ENCODE results near the gene CPNE6. TPM values are rescaled to one million over a fixed set of nuclear protein-coding genes. Genes with fewer than 3 reads are reported as not detected.

CPNE6 gene
- total and polyA plus RNA-seq, 2 of the 13 experiments (the other 11 are each of a cell fraction or from before 2014, with no cell fraction given) = not detected

DNA sequence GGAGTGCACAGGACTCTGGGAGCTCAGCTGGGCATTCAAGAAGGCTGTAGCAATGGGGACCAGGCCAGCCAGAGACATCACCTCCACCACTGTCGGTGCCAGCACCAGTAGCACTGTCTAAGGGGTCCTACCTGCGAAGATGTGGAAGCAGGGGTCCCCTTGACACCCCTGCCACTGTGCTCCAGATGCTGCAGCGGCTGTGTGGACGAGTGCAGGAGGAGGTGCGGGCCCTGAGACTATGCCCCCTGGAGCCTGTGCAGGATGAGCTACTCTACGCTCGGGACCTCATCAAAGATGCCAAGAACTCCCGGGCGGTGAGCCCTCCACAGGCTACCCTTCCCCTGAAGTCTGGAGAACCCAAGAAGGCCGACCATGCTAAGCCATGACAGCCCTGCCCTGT is 10.9 kb upstream of the CPNE6 start:
- BruUV-seq (replicated peaks) = no TSS peak
- peaks cover 37% of the 10 kb centered on the region for H3K4me1 ChIP-seq (ENCODE audit: insufficient read depth, low read length)
- TF ChIP-seq PAWR (CRISPR knock-in tag; IDR thresholded peaks at IDR 0.05; ENCODE audit: borderline replicate concordance) (no peak), GABPB1 (CRISPR knock-in tag; IDR thresholded peaks at IDR 0.05) (0 out of 2 replicates have a peak, but pooled peaks have one; percentile 3), BRD4 (CRISPR knock-in tag; IDR thresholded peaks at IDR 0.05) (no peak), ZNF354B (CRISPR knock-in tag; IDR thresholded peaks at IDR 0.05) (no peak), ETV6 (CRISPR knock-in tag; conservative IDR thresholded peaks at IDR 0.05) (no peak), EEA1 (CRISPR knock-in tag; IDR thresholded peaks at IDR 0.05; ENCODE audit: borderline replicate concordance) (0 out of 2 replicates have a peak, but pooled peaks have one; percentile 20), ZNF549 (CRISPR knock-in tag; IDR thresholded peaks at IDR 0.05) (no peak), IRF9 (CRISPR knock-in tag; IDR thresholded peaks at IDR 0.05; ENCODE audit: borderline replicate concordance) (peak; percentile 27; the same call in 1 of the 2 replicates), ZHX2 (IDR thresholded peaks at IDR 0.05; ENCODE audit: low read depth) (0 out of 2 replicates have a peak, but pooled peaks have one; percentile 16), ZHX2 (CRISPR knock-in tag; IDR thresholded peaks at IDR 0.05; ENCODE audit: borderline replicate concordance) (no peak), MXD4 (CRISPR knock-in tag; IDR thresholded peaks at IDR 0.05) (no peak), ZNF567 (CRISPR knock-in tag; IDR thresholded peaks at IDR 0.05; ENCODE audit: borderline replicate concordance) (0 out of 2 replicates have a peak, but pooled peaks have one; percentile 48), MZF1 (CRISPR knock-in tag; IDR thresholded peaks at IDR 0.05; ENCODE audit: borderline replicate concordance) (no peak)
- TF ChIP-seq, protein P1, sequence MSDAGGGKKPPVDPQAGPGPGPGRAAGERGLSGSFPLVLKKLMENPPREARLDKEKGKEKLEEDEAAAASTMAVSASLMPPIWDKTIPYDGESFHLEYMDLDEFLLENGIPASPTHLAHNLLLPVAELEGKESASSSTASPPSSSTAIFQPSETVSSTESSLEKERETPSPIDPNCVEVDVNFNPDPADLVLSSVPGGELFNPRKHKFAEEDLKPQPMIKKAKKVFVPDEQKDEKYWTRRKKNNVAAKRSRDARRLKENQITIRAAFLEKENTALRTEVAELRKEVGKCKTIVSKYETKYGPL (CRISPR knock-in tag; IDR thresholded peaks at IDR 0.05) = no peak

More for the DNA sequence above, 10.9 kb upstream of the CPNE6 start:
- in situ Hi-C loops (cut with HindIII; ENCODE audit: extremely low pct_ligation_motif_present, low pct_unique_long_range_greater_than_20kb) (no loop called here), intact Hi-C loops (cut with micrococcal nuclease; ENCODE audit: unreplicated experiment) (no loop called here)
- Histone ChIP-seq H3K9me3 (ENCODE audit: low read length) (no peaks in the 10 kb centered on the region), H3K4me3 (replicated peaks in 1 of 3; ENCODE audit: insufficient read depth in 1 of 3, low read depth in 2 of 3, low read length in 3 of 3) (no peak overlapping the region), H3K36me3 (replicated peaks in 1 of 2; ENCODE audit: control insufficient read depth in 1 of 2, insufficient read depth in 2 of 2, low read length in 2 of 2) (no peaks in the 10 kb centered on the region), H2AFZ (ENCODE audit: low read length) (no peak overlapping the region), H3K27ac (ENCODE audit: extremely low read length, insufficient read depth, low read length) (no peak overlapping the region), H3K79me2 (ENCODE audit: insufficient read depth, low read length) (no peaks in the 10 kb centered on the region), H3K4me2 (ENCODE audit: low read depth, low read length) (no peak overlapping the region), H4K20me1 (ENCODE audit: insufficient read depth, low read length) (no peaks in the 10 kb centered on the region), H3K27me3 (ENCODE audit: control insufficient read depth in 1 of 2, insufficient read depth in 2 of 2, low read length in 2 of 2) (peaks cover 9 to 31% of the 10 kb centered on the region in 2 experiments; a peak in 4 of 5 replicates), H3K9ac (ENCODE audit: insufficient read depth, low read depth, low read length) (no peak overlapping the region)
- ChIA-PET POLR2A (interaction anchor here (0.8 to 9.6 kb wide), 5 partner anchors 15 to 54 kb away, joined by 3 to 226 read pairs (median 10); partner anchors contain the start of genes DCAF11, NRL and PCK2), CTCF (ENCODE audit: low intra/inter-chr PET ratio, low total read pairs) (interaction anchor here (4.4 to 5.4 kb wide), 2 partner anchors 29 to 48 kb away, joined by 86 to 109 read pairs; no protein-coding TSS in a partner anchor)
- 54% methylated on average over 10 of the region's 10 CpGs for WGBS (ENCODE audit: low lambda C conversion rate)
- FAIRE-seq (no peak), ATAC-seq (no peak), DNase-seq (ENCODE audit: low spot score) (no peak)

Data from HepG2 (cell line).